Measurements from ENCODE around the gene LHFPL3.

- no peak for TF ChIP-seq CTCF (conservative IDR thresholded peaks at IDR 0.05)
- no peak for TF ChIP-seq ZFX (IDR thresholded peaks at IDR 0.05)
These were observed 623.1 kb downstream of the LHFPL3 start for GRCh38 chr7:104951546-104951945.

Data from C4-2B (cell line).